ENCODE measurements around the gene MMP14.

The MMP14 gene

DNA sequence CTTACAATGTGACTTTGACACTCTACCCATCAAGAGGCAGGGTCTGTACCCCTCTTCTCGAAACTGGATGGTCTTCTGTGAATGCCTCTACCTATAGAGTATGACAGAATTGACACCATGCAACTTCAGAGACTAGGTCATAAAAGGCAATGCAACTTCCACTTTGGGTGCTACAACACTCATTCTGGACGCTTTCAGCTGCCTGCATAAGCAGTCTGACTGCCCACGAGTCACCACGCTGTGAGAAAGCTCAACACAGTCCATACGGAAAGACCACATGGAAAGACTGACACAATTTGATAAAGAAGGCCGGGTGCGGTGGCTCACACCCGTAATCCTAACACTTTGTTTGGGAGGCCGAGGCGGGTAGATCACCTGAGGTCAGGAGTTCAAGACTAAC is 36.0 kb upstream of the MMP14 start:
- no peak for TF ChIP-seq FOXP2 (optimal IDR thresholded peaks at IDR 0.05; ENCODE audit: borderline replicate concordance, extremely low read depth, extremely low read length, insufficient read depth)
- TF ChIP-seq, protein P1, sequence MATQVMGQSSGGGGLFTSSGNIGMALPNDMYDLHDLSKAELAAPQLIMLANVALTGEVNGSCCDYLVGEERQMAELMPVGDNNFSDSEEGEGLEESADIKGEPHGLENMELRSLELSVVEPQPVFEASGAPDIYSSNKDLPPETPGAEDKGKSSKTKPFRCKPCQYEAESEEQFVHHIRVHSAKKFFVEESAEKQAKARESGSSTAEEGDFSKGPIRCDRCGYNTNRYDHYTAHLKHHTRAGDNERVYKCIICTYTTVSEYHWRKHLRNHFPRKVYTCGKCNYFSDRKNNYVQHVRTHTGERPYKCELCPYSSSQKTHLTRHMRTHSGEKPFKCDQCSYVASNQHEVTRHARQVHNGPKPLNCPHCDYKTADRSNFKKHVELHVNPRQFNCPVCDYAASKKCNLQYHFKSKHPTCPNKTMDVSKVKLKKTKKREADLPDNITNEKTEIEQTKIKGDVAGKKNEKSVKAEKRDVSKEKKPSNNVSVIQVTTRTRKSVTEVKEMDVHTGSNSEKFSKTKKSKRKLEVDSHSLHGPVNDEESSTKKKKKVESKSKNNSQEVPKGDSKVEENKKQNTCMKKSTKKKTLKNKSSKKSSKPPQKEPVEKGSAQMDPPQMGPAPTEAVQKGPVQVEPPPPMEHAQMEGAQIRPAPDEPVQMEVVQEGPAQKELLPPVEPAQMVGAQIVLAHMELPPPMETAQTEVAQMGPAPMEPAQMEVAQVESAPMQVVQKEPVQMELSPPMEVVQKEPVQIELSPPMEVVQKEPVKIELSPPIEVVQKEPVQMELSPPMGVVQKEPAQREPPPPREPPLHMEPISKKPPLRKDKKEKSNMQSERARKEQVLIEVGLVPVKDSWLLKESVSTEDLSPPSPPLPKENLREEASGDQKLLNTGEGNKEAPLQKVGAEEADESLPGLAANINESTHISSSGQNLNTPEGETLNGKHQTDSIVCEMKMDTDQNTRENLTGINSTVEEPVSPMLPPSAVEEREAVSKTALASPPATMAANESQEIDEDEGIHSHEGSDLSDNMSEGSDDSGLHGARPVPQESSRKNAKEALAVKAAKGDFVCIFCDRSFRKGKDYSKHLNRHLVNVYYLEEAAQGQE (IDR thresholded peaks at IDR 0.05; ENCODE audit: insufficient read depth in 1 of 2, low read depth in 2 of 2, low read length in 2 of 2): no peak

DNA sequence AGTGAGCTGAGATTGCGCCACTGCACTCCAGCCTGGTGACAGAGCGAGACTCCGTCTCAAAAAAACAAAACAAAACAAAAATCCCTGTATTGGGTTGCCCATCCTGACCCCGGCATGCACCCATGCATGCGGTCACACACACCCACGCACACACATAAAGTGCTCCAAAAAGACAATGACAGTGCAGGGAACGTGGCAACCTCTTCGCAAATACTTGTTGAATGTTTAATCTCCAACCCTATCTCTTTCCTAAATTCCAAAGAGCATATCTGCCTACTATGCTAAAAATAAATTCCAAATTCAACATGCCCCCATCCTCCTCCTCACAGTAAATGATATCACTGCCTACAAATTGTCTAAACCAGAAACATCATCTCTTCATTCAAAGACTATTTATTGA is 34.7 kb upstream of the MMP14 start:
- TF ChIP-seq SIN3A (IDR thresholded peaks at IDR 0.05; ENCODE audit: borderline replicate concordance, insufficient read depth, low read length) (no peak), FOXP2 (optimal IDR thresholded peaks at IDR 0.05; ENCODE audit: borderline replicate concordance, extremely low read depth, extremely low read length, insufficient read depth) (no peak), POLR2AphosphoS5 (IDR thresholded peaks at IDR 0.05; ENCODE audit: low read depth, low read length) (no peak), TAF1 (IDR thresholded peaks at IDR 0.05; ENCODE audit: borderline replicate concordance, insufficient read depth, low read length) (no peak)
- TF ChIP-seq, protein P1 (IDR thresholded peaks at IDR 0.05; ENCODE audit: insufficient read depth in 1 of 2, low read depth in 2 of 2, low read length in 2 of 2): no peak

DNA sequence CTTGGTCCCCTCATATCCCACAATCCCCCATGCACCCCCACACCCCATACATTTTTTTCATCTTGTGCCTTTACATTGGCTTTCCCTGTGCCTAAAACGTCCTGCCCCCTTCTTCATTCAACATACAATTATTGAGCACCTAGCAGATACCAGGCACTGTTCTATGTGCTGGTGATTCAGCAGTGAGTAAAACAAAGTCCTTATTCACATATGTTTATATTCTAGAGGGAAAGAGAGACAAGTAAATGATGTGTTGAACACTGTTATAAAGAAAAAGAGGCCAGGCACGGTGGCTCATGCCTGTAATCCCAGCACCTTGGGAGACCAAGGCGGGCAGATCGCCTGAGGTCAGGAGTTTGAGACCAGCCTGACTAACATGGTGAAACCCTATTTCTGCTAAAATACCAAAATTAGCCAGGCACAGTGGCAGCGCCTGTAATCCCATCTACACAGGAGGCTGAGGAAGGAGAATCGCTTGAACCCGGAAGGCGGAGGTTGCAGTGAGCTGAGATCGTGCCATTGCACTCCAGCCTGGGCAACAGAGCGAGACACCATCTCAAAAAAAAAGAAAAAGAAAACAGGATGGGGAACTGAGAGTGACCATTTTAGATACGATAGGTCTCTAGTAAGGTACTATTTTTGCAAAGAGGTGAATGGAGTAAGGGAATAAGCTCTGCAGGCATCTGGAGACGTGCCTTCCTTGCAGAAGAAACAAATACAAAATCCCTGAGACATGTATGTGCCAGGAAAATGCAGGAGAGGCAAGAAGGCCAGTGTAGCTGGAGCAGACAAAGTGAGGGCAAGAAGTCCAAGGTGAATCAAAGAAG is 33.3 kb upstream of the MMP14 start:
- TF ChIP-seq SIN3A (IDR thresholded peaks at IDR 0.05; ENCODE audit: borderline replicate concordance, insufficient read depth, low read length) (no peak), POLR2AphosphoS5 (IDR thresholded peaks at IDR 0.05; ENCODE audit: low read depth, low read length) (no peak), TAF1 (IDR thresholded peaks at IDR 0.05; ENCODE audit: borderline replicate concordance, insufficient read depth, low read length) (no peak), FOXP2 (optimal IDR thresholded peaks at IDR 0.05; ENCODE audit: borderline replicate concordance, extremely low read depth, extremely low read length, insufficient read depth) (no peak)
- TF ChIP-seq, protein P1 (IDR thresholded peaks at IDR 0.05; ENCODE audit: insufficient read depth in 1 of 2, low read depth in 2 of 2, low read length in 2 of 2): no peak

DNA sequence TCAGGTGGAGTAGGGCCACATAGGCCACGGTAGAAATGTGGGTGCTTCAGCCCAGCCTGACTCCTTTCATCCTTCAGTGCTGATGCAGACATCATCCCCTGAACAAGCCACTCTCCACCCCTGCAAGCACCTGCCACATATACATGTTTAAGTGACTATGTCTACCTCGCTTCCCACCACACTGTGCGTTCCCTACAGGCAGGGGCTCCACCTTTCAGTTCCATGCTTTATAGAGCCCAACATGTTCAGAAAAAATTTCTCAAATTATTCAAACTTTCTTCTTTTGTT is 32.8 kb upstream of the MMP14 start:
- TF ChIP-seq POLR2AphosphoS5 (IDR thresholded peaks at IDR 0.05; ENCODE audit: low read depth, low read length) (no peak), SIN3A (IDR thresholded peaks at IDR 0.05; ENCODE audit: borderline replicate concordance, insufficient read depth, low read length) (no peak), TAF1 (IDR thresholded peaks at IDR 0.05; ENCODE audit: borderline replicate concordance, insufficient read depth, low read length) (no peak), FOXP2 (optimal IDR thresholded peaks at IDR 0.05; ENCODE audit: borderline replicate concordance, extremely low read depth, extremely low read length, insufficient read depth) (no peak)
- TF ChIP-seq, protein P1 (IDR thresholded peaks at IDR 0.05; ENCODE audit: insufficient read depth in 1 of 2, low read depth in 2 of 2, low read length in 2 of 2): no peak

Data from PFSK-1 (cell line).